Stimulated activated CD4-positive, alpha-beta T cell treated with anti-CD3 and anti-CD28 coated beads, Interleukin-1b, Interleukin-23, amount 100 ng/mL, for 1 hour (primary cell): ENCODE measurements around the gene XIRP1.

Source experiments
- DNase-seq, 2 donors: peaks; one replicate each; pipeline ENCODE4 v3.0.0-alpha.2; 2020; ENCODE audit warnings: low read depth in 2 of 2

XIRP1 gene

DNA sequence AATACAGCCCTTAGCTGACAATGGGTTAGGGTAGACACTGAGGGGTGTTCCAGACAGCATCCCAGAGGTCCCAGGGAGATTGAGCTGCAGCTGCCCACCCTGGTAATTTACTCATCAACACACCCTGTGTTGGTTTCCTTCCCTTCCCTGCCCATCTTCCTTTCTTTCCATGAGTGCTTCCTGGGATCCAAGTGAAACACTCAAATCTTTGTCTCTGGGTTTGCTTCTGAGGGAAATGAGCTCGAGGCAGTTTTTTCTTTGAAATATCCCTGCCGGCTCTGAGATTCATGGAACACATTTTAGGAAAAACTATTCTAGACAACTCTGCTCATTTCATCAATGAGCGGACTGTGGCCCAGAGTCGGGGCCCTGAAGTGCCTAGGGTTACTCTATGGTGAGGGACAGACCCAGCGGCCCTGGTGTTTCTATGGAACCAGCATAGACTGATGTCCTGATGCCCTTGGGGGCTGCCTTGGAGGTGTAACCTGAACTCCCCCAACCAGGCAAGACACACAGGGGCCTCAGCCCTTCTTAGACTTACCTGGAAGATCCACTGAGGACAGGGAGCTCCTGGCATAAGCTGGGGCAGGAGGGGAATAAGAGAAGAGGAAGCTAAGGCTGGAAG, 24.1 kb downstream of the XIRP1 start:
- no peak for DNase-seq

DNA sequence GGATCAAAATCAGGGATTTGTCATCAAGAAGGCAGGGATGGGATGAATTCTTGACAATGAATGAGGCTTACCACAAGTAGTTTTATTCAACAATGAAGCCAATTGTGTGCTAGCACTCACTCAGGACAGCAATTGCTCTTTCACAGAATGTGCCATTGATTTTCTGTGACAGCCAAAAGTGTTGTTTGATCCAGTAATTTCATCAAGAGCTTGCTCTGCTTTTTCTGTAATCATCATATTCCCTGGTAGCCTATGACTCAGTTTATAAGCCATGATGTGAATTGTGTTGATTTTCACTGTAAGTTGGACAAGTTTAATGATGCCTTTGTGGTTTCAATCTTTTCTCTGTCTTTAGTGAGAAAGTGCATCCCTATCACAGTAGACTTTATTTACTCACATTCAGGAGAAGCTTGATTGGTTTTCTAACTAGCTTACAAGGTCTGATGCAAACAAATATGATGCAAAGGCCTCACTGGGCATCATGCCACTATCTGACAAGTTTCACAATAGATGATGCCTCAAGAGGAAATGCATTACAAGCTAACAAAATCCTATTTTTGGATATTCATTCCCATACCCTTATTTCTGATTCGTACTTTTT, 25.4 kb downstream of the XIRP1 start:
- DNase-seq = no peak

DNA sequence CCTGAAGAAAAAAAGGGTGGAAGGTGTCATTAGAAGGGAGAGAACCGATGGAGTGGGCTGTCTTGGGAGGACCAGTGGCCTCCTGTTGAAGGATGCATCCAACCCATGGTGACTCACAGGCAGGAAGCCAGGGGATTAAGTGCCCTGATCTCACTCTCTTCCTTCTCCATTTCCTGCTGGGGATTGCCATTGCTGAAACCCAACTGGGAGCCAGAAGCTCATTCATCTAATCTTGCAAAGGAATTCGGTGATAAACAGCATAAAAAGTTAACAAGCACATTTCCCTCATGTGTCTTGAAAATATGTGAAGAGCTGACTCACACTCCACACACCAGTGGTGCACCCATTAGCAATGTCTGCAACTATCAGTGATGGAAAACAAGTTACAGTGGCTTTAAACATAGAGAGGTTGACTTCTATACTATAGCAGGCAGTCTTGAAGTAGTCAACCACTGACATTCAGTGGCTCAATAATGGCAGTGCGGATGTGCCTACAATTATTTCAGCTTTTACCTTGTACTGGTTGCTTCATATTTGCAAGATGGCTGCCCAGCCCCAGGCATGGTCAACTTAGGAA, 26.2 kb downstream of the XIRP1 start:
- no peak for DNase-seq

DNA sequence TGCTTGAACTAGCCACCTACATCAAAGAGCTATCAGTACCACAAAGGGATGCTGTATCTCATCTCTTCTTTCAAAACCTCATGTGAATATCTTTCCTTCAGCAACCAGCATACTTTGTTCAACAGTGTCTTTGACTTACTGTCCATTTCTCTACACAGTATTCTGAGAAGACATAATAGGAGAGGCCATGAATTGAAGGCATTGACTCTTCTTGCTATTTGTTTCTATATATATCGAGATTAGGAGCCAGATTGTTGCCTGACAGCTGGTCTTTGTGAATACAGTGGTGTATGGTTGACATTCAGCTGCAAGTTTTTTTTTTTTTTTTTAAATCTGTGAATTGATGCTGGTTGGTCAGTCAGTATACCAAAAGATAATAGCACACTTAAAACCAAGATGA, 26.9 kb downstream of the XIRP1 start:
- DNase-seq = no peak

DNA sequence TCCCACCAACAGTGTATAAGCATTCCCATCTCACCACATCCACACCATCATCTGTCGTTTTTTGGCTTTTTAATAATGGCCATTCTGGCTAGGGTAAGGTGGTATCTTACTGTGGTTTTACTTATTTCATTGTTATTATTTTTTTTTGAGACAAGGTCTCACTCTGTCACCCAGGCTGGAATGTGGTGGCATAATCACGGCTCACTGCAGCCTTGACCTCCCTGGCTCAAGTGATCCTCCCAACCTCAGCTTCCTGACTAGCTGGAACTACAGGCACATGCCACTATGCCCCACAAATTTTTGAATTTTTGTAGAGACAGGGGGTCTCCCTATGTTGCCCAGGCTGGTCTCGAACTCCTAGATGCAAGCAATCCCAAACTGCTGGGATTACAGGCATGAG, 28.0 kb downstream of the XIRP1 start:
- DNase-seq = no peak

DNA sequence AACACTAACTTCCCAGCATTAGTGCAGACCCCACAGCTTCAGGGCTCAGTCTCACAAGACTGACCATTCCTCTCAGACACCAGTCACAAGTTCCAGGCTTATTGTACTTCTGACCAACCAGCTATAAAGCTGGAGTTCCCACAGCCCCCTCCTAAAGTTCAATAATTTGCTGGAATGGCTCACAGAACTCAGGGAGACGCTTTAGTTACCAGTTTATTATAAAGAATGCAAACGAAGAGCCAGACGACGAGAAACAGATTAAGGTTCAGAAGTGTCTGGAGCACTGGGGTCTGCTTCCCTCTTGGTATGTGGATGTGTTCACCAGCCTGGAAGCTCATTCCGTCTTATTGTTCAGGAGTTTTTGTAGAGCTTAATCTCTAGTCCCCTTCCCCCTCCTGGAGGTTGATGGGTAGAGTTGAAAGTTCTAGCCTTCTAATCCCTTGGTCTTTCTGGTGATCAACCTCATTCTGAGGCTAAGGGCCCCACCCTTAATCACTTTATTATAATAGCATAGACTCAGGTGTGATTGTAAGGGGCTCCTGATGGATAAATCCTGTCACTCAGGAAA, 34.2 kb downstream of the XIRP1 start:
- no peak for DNase-seq

DNA sequence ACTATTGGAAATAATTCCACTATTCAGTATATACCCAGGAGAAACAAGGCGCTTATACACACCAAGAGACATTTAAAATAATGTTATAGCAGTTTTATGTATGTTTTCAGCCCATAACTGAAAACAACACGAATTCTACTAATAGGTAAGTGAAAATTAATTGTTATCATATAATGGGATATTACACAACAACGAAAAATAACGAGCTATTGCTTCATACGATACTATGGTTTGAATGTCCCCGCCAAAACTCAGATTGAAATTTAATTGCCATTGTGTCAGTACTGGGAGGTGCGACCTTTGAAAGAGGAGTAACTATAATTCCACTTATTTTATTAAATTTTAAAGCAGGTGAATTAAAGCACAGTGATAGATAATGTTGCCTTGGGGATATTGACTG, 35.0 kb downstream of the XIRP1 start:
- no peak for DNase-seq

DNA sequence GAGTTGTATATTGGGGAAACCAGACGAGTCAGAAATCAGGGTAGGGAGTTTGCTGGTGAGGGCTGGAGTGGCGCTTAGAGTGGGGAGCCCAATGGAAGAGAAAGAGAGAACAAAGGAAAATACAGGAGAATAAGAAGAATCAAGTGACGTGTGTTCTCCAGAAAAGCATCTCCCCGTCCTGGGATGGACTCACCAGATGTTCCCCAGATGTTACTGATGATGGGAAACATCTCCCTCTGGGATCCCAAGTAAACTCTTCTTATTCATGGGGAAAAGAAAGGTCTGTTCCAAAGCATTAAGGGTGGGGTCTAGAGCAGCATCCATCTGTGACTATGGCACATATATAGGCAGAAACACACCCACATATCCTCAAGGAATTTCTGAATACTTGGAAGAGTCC, 36.0 kb downstream of the XIRP1 start:
- no peak for DNase-seq

DNA sequence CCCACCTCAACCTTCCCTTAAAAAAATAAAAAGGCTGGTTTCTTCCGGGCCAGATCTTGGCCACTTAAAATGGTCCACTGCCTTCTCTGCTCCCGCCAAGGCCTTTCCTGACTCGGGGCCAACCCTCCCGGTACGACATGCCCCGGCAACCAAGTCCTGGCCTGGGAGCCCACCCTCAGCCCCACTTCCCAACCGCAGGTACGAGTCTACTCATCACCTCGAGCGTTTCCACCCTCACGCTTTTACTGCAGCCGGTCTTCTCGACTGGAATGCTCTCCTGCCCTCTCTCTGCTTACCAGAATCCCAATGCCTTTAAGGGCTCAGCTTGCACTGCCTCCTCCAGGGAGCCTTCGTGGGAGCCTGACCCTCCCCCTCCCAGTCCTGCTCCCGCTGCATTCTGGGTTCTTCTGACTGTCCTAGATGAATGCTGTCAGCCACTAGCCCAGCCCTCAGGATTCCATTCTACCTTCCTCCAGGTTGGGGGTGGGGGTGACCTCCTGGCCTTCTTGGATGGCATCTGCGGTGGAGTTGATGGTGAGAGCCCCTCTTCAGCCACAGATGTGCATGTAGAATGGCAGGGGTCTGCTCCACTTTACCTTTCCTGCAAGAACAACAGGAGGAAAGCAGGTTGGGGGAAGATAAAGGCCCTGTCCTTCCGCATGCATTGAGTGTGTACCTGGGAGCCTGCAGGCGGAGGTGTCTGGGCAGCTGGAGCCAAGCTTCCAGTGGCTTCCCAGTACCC, 37.9 kb downstream of the XIRP1 start:
- DNase-seq = no peak

DNA sequence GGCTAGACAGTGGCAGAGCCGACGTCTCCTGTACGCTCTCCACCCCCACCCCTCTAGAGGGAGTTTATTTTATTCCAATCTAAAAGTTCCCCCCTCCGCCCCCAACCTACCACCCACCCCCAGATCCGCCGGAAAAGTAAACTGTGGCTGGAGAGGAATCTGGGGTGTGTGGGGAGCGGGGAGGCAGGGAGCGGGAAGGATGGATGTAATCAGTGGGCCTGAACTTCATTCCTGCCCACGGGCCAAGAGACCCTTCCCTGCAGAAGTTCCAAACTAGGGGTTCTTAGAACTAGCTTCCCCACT, 38.5 kb downstream of the XIRP1 start:
- no peak for DNase-seq

DNA sequence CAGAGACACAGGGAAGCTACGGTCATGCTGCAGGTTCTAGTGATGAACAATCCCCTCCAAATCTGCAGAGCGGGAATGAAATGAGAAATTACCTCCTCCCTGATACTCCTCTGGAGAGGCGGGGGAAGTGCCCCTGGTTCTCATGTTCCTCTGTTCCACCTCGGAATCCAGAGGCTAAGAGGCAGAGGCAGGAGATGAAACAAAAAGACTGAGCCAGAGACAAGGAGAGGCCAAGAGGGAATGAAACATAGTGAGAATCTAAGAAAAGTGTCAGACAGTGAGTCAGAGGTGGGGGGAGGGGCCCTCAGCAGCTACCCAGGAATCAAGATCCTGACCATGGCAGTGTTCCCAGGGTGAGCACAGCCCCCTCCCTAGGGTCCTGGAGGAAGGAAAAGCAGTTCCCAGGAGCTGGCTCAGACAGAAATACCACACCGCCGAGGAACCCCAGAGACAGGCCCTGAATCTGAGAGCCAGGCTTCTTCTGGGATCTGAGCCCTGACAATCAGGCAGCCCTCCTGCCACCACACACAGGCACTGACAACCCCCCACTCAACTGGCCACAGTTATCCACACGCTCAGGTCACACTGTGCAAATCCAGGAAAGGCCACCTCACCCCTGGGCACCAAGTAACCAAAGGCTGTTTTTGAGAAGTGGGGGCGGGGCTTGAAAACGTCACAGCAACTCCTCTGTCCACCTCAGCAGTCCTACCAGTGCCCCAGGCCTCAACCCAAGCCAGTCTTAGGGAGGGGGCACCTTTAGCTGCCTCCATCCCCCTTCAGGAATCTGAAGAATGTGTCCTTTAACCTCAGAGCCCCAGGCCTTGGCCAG, 41.4 kb downstream of the XIRP1 start:
- peak in 1 of 2 donors; percentile 60 for DNase-seq

DNA sequence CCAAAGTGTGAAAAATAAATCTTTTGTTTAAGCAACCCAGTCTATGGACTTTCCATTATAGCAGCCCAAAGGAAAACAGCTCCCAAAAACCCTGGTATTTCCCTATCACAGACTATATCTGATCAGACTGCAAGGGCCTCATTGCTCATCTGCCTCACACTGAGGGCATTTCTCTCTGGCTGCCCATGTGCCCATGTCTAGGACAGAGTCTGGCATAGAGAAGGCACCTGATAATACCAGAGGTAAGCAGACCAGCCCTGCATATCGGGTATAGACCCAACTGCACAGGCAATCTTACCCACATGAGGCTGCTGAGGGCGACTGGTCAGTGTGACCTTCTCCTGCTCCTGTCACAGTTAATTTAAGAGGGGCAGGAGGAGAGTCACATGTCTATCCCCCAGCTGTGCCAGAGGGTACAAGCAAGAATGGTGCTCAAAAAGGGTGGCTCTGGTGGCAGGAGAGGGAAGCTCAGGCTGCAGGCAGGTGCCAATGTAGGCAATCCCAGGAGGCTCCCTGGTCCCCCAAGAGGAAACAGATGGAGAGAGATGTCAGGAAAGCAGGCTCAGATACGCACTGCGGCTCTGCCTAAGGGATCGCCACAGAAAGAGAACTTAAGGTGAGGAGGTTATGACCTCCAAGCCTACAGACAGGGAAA, 42.1 kb downstream of the XIRP1 start:
- no peak for DNase-seq

DNA sequence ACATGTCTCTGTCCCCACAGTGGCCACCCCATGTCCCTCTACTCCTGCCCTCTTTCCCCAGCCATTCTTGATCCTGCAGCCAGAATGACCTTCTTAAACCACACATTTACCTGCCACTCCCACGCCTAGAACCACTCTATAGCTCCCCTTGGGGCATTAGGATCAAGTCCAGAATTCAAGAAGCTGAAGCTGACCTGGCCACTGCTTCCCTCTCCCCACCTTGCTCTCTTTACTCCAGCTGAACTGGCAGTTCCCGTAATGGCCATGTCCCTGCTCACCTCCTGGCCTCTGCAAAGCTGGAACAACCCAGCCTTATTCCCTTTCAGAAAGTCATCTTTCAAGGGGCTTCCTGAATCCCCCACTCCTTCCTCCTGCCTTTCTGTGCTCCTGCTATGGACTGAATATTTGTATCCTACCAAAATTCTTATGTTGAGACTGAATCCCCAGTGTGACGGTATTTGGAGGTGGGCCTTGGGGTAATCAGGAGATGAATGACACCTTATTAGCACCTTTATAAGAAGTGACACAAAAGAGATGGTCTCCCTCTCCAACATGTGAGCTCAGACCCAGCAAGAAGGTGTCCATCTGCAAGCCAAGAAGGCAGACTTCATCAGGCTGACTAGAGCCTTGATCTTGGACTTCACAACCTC, 42.8 kb downstream of the XIRP1 start:
- no peak for DNase-seq

DNA sequence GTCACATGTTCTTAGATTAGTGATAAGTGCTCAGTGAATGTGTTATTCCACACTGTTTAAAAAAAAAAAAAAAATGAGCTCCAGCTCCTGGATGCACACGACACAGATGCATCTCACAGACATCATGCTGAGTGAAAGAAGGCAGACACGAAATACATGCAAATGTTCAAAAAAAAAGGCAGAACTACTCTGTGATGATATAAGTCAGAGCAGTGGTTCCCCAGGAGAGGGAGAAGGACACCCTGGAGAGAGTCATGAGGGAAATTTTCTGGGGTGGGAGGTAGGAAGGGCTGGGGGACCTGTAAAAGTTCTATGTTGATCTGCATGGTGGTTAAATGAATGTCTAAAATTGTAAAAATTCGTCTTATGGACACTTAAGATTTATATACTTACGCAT, 43.3 kb downstream of the XIRP1 start:
- DNase-seq = no peak

DNA sequence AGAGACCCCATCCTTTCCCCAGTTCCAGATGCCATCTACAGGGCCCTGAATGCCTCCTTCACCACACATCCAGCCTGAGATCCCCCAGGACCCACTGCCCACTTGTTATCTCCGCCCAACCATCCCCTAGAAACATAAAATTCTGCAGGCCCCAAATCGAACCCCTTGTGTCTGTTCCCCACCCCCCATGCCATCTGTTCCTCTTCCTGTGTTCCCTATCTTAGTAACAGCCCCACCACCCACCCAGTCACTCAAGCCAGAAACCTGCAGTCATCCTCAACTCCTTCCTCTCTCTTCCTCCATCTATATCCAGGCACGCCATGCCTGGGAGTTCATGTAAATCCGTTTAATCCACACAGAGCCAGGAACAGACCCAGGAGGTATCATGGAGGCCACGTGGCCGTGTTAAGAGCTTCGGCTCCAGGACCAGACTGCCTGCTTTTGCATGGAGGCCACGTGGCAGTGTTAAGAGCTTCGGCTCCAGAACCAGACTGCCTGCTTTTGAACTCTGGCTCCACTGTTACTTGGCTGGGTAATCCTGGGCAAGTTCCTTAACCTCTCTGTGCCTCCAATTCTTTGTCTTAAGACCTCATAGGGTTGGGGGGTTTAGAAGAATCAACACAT, 43.8 kb downstream of the XIRP1 start:
- no peak for DNase-seq

DNA sequence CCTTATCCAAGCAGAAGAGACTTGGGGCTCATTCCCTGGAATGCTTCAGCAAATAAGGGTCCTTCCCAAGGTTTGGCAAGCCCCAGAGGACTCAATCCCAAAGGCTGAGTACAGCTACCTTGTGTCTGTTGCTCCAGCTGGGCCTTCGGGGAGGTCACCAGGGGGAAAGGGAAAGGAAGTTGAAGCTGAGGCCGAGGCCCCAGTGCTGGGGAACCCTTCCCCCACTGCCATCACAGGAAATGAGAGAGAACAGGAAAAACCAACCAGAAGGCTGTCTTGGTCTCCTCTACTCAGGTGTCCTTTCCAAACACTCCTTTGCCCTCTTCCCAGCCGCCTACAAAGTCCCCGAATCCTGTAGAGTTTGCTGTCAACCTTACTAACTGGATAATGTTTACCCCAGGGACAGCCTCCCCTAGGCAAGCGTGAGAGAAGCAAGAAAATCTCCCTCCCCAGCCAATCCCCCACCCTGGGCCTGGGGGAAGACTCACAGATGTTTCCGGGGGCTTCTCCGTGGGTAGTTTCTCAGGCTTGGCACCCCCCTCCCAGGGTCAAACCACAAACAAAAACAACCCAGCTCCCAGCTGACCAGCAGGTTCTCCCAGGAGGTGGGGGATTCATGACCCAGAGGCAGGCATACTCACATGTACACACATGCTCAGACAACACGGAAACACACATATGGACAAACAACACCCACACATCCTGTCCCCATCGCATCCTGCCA, 44.5 kb downstream of the XIRP1 start:
- no peak for DNase-seq

DNA sequence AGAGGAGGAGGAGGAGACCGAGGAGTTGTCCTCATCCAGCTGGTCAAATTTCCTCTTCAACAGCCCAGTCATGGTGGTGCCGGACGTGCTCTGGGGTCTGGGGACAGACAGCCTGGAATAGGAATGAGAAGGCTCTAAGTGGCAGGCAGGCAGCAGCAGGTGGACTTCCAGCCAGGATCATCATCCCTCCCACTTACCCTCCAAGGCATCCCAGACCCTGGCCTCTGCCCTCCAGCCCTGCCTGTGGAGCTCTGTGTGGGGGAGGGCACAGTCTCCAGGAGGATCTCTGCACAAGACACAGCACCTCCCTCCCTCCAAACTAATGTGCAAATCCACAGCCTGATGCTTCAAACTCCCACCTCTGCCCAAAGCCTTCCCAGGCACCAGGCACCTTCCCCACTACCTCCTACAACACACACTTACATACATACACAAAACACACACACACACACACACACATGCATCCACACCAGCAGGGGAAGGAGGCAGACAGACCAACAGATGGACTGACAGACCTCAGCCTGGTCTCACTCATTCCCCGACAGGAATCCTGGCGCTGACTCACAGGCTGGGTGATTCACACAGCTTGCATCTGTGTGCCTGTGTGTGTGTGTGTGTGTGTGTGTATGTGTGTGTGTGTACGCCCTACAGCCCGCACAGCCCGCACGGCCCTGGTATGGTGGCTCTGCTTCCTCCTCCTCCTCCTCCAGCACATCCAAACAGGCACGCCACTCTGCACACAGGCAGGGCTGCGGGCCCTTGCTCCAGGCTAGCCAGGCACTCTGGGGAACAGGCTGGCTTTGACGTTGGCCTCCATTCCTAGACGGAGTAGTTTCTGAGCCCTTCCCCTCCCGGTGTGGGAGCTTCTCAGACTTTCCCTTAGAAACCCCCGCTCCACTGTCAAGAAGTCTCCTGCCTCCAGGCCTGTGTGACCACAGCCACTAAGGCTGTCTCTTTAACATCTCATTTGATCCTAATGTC, 45.5 kb downstream of the XIRP1 start:
- peak; percentile 57 for DNase-seq

DNA sequence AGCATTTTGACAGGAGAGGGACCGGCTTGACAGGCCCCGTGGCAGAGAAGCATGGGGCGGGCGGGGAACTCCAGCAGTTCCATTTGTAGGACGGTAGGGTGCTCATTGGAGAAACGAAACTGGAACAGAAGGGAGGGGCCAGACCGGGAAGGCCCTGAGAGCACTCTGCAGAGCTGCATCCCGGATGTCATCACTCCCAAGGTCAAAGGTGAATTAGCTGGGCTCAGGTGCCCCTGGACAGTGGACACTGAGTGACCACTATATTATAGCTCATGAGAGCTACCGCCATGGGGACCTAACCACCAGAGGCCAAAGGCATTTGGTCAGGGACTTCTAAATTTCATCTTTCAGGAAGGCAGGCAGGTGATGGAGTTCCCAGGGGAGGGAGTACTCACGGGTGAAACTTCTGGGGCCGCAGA, 46.3 kb downstream of the XIRP1 start:
- no peak for DNase-seq
